HG03520 (cell line): Measurements from ENCODE around the gene DDX39A.
A peak's percentile ranks its signal among the peaks of the same experiment; 100 is the strongest.

Experiments used
- ATAC-seq: cut with Tn5 transposase; IDR thresholded peaks from one replicate; pipeline ENCODE4 v1.9.1; 2021; ENCODE audit warnings: mild to moderate bottlenecking, moderate library complexity; ENCODE audit not compliant: unreplicated experiment

Gene DDX39A

GRCh38 chr19:14434543-14435319 lies 15.6 kb upstream of the DDX39A start:
- ATAC-seq = no peak

DNA sequence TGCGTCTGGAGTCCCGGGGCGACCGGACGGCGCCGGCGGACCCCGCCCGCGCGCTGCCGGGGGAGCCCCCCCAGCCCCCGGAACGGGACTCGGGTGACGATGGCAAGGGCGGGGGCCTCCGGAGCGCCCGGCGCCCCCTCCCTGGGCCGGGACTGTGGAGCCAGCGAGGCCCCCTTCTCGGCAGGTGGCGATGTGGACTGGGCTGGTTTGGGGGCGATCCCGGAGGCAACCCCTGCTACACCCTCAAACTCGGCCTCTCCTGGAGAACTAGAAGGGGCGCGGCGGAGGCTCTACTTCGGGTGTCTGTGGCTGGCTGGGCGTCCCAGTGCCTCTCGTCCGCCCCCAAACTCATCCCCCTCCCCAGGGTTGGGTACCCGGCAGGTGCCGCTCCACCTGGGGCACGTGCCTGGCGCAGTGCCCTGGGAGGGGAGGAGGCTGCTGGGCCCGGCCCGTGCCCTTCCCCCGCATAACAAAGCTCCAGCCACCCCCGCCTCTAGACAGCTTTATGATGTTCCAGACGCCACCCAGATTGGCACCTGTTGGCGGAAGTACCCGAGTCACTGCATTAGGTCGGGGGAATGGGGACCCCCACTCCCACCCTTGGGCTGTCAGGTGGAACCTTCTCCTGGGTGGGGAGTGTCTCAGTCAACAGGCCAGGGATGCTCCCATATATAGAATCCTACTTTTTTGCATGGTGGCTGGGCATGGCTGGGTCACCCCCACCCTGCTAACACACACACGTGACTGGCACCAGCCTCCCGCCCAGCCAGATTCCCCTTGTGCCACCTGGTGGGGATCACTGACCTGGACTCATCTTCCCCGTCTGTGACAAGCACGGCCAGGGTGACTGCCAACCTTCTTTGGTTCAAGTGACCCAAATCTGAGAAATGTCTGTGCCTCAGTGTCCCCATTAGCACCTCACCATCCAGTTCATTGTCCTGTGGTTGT lies 14.7 kb upstream of the DDX39A start:
- ATAC-seq = no peak

GRCh38 chr19:14432791-14433553 lies 13.8 kb upstream of the DDX39A start, which contains the start of gene PKN1:
Gene PKN1 (plus strand): TSS chr19:14433306. CDS start chr19:14433522, 216 bp downstream.
- ATAC-seq = no peak

GRCh38 chr19:14430712-14431111 lies 11.6 kb upstream of the DDX39A start:
- no peak for ATAC-seq

- no peak for ATAC-seq
Observed at GRCh38 chr19:14428882-14429416, 9.8 kb upstream of the DDX39A start.

GRCh38 chr19:14427461-14427860 lies 8.3 kb upstream of the DDX39A start:
- no peak for ATAC-seq

- ATAC-seq = no peak
Observed at GRCh38 chr19:14425696-14426138, 6.6 kb upstream of the DDX39A start.

DNA sequence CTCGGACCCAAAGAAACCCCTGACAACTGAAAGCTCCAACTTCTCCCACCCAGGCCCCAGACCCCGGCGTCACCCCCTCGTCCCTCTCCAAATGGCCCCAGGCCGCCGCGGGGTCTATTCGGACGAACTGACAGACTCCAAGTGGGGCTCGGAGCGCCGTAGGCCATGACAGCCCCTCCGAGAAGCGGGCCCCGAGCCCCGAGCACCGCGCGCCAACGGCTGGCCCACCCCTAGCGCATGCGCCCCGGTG lies 360 bp downstream of the DDX39A start:
- ATAC-seq = peak; percentile 27

GRCh38 chr19:14416817-14417231 lies 2.3 kb downstream of the DDX39A start:
- ATAC-seq = no peak

- no peak for ATAC-seq
Observed at GRCh38 chr19:14414926-14415690, 4.0 kb downstream of the DDX39A start.

DNA sequence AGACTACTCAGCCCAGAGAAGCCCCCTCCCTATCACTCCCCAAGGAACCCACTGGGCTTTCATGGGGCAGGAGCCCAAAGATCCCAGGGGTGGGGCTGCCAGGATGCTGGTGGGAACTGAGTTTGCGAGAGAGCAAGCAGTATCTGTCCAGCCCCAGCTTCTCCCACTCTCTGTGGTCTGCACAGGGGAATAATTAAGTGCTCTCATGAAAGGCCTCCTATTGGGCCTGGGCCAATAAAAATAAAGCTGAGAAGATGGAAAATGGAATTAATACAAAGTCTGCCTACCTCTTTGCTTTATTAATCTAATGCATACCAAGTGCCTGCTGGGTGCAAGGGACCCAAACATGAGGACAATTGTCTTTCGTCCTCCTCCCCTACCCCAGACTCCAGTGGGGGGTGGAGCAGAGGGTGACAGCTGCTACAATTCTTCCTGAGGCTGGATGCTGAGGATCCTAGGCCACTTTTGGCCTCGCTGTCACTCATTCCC lies 5.4 kb downstream of the DDX39A start:
- ATAC-seq = no peak

- ATAC-seq = no peak
Observed at GRCh38 chr19:14412996-14413692, 6.0 kb downstream of the DDX39A start.

DNA sequence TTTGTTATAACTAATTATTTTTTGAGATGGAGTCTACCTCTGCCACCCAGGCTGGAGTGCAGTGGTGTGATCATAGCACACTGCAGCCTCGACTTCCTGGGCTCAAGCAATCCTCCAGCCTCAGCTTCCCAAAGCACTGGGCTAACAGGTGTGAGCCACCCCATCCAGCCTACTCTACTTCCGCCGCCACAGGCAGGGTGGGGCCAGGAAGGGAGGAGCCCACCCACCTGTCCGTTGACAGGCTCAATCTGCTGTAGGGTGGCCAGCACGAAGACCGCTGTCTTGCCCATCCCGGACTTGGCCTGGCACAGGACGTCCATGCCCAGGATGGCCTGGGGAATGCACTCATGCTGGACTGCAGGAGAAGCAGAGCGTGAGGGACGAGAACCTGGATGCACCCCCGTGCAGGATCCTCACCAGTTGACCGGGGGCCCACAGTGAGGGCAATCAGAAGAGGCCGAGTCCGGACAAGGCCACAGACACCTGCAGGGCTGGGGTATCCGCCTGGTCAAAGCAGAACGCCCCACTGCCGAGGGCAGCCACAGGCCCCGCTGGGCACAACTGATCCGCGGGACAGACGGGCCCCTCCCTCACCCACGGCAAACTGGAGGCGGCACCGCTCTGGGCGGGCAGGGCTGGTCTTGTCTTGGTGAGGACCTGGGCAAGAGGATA lies 6.7 kb downstream of the DDX39A start:
- no peak for ATAC-seq

GRCh38 chr19:14411938-14412245 lies 7.2 kb downstream of the DDX39A start:
- ATAC-seq = no peak

- ATAC-seq = no peak
Observed at GRCh38 chr19:14411161-14411937, 7.8 kb downstream of the DDX39A start.

- no peak for ATAC-seq
Observed at GRCh38 chr19:14410091-14411051, 8.8 kb downstream of the DDX39A start.
